ENCODE results near the gene LIME1. TPM values are rescaled to one million over a fixed set of nuclear protein-coding genes. Genes with fewer than 3 reads are reported as not detected.
A peak's percentile ranks its signal among the peaks of the same experiment; 100 is the strongest.

Gene LIME1
- total and polyA plus RNA-seq, 8 donors = 3.0 to 10.8 (median 6.3) TPM

DNA sequence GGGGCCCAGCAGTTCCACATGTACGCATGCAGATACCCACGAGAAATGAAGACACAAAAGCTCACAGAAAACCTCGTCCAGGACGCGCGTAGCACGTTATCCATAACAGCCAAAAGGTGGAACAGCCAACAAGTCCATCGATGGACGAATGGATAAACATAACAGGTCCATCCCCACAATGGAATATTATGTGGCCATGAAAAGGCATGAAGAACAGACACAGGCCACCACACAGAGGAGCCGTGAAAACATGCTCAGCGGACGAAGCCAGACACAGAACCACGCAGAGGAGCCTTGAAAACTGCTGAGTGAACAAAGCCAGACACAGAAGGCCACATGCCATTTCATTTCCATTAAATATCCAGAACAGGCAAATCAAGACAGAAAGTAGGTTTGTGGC is 41.1 kb downstream of the LIME1 start:
- Histone ChIP-seq H3K4me1 (peaks cover 0 to 24% of the 10 kb centered on the region in 2 donors), H3K36me3 (no peaks in the 10 kb centered on the region), H3K9me3 (no peaks in the 10 kb centered on the region), H3K4me3 (no peak overlapping the region), H3K27me3 (peaks cover 0 to 10% of the 10 kb centered on the region in 2 donors), H3K27ac (no peak overlapping the region)
- TF ChIP-seq, protein P1, sequence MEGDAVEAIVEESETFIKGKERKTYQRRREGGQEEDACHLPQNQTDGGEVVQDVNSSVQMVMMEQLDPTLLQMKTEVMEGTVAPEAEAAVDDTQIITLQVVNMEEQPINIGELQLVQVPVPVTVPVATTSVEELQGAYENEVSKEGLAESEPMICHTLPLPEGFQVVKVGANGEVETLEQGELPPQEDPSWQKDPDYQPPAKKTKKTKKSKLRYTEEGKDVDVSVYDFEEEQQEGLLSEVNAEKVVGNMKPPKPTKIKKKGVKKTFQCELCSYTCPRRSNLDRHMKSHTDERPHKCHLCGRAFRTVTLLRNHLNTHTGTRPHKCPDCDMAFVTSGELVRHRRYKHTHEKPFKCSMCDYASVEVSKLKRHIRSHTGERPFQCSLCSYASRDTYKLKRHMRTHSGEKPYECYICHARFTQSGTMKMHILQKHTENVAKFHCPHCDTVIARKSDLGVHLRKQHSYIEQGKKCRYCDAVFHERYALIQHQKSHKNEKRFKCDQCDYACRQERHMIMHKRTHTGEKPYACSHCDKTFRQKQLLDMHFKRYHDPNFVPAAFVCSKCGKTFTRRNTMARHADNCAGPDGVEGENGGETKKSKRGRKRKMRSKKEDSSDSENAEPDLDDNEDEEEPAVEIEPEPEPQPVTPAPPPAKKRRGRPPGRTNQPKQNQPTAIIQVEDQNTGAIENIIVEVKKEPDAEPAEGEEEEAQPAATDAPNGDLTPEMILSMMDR (IDR thresholded peaks at IDR 0.05) = no peak
- intact Hi-C loops (cut with DNase I) = no loop called here
- no peak for ATAC-seq
- peak in 1 of 4 donors; percentile 17 for DNase-seq

DNA sequence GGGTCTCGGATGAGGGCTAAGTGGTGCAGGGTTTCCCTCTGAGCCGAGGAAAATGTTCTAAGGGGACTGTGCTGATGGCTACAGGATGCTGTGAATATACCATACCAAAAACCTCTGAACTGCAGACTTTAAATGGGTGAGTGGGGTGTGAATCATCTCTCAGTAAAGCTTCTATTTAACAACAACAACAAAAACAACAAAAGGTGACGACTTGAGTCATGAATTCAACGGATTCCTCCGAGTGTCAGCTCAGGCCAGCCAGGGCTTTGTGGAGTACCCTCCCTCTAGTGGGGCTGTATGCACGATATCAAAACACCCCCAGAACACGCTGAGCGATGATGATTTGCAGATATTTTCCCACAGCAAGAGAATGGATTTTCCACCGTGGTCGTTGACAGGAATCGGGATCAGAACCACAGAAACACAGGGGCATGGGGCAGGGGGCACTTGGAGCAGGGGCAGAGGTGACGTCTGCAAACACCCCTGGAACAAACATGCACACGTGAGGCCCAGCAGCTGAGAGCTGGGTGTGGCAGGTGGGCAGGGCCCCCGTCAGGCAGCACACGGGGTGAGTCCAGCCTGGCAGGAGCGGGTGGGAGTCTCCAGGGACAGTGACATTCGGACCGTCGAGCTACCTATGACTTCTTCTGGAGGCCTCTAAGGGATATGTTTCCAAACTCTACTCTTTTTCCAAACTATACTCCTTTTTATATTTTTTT is 41.7 kb downstream of the LIME1 start:
- intact Hi-C loops (cut with DNase I) = no loop called here
- TF ChIP-seq, protein P1 (IDR thresholded peaks at IDR 0.05) = no peak
- Histone ChIP-seq H3K4me1 (peaks cover 0 to 18% of the 10 kb centered on the region in 2 donors), H3K4me3 (no peak overlapping the region), H3K36me3 (no peaks in the 10 kb centered on the region), H3K27ac (no peak overlapping the region), H3K9me3 (no peaks in the 10 kb centered on the region), H3K27me3 (peaks cover 0 to 10% of the 10 kb centered on the region in 2 donors)
- no peak for ATAC-seq
- peak in 1 of 4 donors; percentile 35 for DNase-seq

DNA sequence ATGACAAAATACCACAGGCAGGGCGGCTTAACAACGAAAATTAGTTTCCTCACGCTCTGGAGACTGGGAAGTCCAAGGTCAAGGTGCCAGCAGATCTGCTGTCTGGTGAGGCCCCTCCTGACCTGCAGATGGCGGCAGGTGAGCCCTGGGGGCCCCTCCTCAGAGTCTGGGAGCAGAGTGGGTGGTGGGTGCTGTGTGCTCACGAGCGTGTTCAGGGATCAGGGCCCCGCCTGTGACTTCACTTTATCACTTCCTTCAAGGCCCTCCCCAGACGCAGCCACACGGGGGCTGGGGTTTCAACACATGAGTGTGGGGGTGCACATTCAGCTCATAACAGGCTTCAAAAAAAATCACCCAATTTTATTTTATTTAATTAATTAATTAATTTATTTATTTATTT is 42.4 kb downstream of the LIME1 start:
- Histone ChIP-seq H3K4me1 (peaks cover 0 to 13% of the 10 kb centered on the region in 2 donors), H3K27ac (no peak overlapping the region), H3K27me3 (peaks cover 0 to 10% of the 10 kb centered on the region in 2 donors), H3K36me3 (no peaks in the 10 kb centered on the region), H3K9me3 (no peaks in the 10 kb centered on the region), H3K4me3 (no peak overlapping the region)
- ATAC-seq (no peak), DNase-seq (peak in 1 of 4 donors; percentile 64)
- TF ChIP-seq, protein P1 (IDR thresholded peaks at IDR 0.05) = no peak
- intact Hi-C loops (cut with DNase I) = no loop called here

DNA sequence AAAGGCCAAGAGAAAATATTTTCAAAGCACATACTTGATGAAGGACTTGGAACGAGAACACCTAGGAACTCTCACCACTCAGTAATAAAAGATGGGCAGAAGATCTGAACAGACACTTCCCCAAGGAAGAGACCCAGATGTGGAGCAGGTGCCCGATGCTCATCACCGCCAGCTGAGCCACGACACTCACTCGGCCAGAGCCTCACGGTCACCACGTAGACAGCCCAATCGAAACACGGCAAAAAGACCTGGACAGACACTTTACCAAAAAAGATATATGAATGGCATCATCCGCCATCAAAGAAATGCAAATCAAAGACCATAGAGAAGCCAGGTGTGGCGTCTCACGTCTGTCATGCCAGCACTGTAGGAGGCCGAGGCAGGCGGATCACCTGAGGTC is 44.7 kb downstream of the LIME1 start:
- H3K9me3 ChIP-seq = no peaks in the 10 kb centered on the region
- DNase-seq (peak in 1 of 4 donors; percentile 24), ATAC-seq (no peak)
- intact Hi-C loops (cut with DNase I) = loop anchor here in 1 of 2 donors (10.0 kb wide), 1 partner anchor 74 kb away; no protein-coding TSS in a partner anchor
- H3K4me3 ChIP-seq = no peak overlapping the region
- H3K36me3 ChIP-seq = no peaks in the 10 kb centered on the region
- no peaks in the 10 kb centered on the region for H3K4me1 ChIP-seq
- H3K27ac ChIP-seq = no peak overlapping the region
- TF ChIP-seq, protein P1 (IDR thresholded peaks at IDR 0.05) = no peak
- H3K27me3 ChIP-seq = no peaks in the 10 kb centered on the region

DNA sequence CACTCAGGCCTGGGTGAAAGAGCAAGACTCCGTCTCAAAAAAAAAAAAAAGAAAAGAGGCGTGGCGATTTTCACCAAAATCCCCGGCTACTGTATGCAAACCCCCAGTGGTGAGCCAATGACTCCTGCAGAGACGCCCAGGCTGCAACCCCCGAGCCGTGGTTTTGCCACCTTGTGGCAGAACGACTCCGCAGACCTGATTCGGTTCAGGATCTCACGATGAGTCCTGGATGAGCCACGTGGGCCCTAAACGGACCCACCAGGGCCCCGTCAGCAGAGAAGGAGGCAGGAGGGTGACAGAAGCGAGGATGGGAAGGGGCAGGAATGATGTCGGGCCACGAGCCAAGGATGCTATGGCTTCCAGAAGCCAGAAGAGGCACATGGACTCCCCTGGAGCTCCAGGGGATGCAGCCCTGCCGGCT is 45.6 kb downstream of the LIME1 start:
- H3K4me1 ChIP-seq = no peaks in the 10 kb centered on the region
- H3K9me3 ChIP-seq = no peaks in the 10 kb centered on the region
- H3K4me3 ChIP-seq = no peak overlapping the region
- H3K36me3 ChIP-seq = no peaks in the 10 kb centered on the region
- no peak overlapping the region for H3K27ac ChIP-seq
- TF ChIP-seq, protein P1 (IDR thresholded peaks at IDR 0.05) = no peak
- intact Hi-C loops (cut with DNase I) = loop anchor here in 1 of 2 donors (10.0 kb wide), 1 partner anchor 73 kb away; no protein-coding TSS in a partner anchor
- ATAC-seq = no peak
- H3K27me3 ChIP-seq = no peaks in the 10 kb centered on the region
- peak in 1 of 4 donors; percentile 45 for DNase-seq

Measured in left lung (tissue), 10 donors.